PFSK-1 (cell line): ENCODE data around the gene ZAP70.

ENCODE experiments used
- FOXP2 ChIP-seq: optimal IDR thresholded peaks from 2 replicates; pipeline ENCODE3; 2011; ENCODE audit warnings: borderline replicate concordance, control low read depth, inconsistent platforms; ENCODE audit not compliant: insufficient read depth; ENCODE audit errors: extremely low read length, extremely low read depth
- POLR2AphosphoS5 ChIP-seq: IDR thresholded peaks from 2 replicates; pipeline ENCODE4 v1.6.1; 2012; ENCODE audit warnings: low read depth, mild to moderate bottlenecking, control low read depth, low read length, moderate library complexity
- REST ChIP-seq, 2 experiments: IDR thresholded peaks; 2 replicates each; pipeline versions ENCODE4 v1.6.1 to v1.8.0; 2011 to 2012; ENCODE audit warnings: low read depth in 2 of 2, low read length in 2 of 2, control low read depth in 1 of 2, inconsistent platforms in 1 of 2, mild to moderate bottlenecking in 1 of 2, moderate library complexity in 1 of 2; ENCODE audit not compliant: insufficient read depth in 1 of 2
- SIN3A ChIP-seq: IDR thresholded peaks from 2 replicates; pipeline ENCODE4 v1.6.1; 2012; ENCODE audit warnings: mild to moderate bottlenecking, low read length, moderate library complexity, borderline replicate concordance; ENCODE audit not compliant: insufficient read depth
- TAF1 ChIP-seq: IDR thresholded peaks from 2 replicates; pipeline ENCODE4 v1.6.1; 2012; ENCODE audit warnings: low read length, control low read depth, borderline replicate concordance; ENCODE audit not compliant: insufficient read depth

ZAP70 gene

GRCh38 chr2:97678298-97678697 is 35.1 kb upstream of the ZAP70 start:
- TF ChIP-seq REST (IDR thresholded peaks at IDR 0.05; ENCODE audit: insufficient read depth in 1 of 2, low read depth in 2 of 2, low read length in 2 of 2) (no peak), POLR2AphosphoS5 (no peak), SIN3A (no peak), FOXP2 (no peak), TAF1 (no peak)

- TF ChIP-seq POLR2AphosphoS5 (no peak), FOXP2 (no peak), REST (IDR thresholded peaks at IDR 0.05; ENCODE audit: insufficient read depth in 1 of 2, low read depth in 2 of 2, low read length in 2 of 2) (no peak), SIN3A (no peak), TAF1 (no peak)
Measured at GRCh38 chr2:97688062-97688827, 25.1 kb upstream of the ZAP70 start.

GRCh38 chr2:97691166-97691565 is 22.2 kb upstream of the ZAP70 start:
- TF ChIP-seq TAF1 (no peak), POLR2AphosphoS5 (no peak), FOXP2 (no peak), REST (IDR thresholded peaks at IDR 0.05; ENCODE audit: insufficient read depth in 1 of 2, low read depth in 2 of 2, low read length in 2 of 2) (no peak), SIN3A (no peak)

GRCh38 chr2:97693476-97693875 is 19.9 kb upstream of the ZAP70 start:
- TF ChIP-seq FOXP2 (no peak), POLR2AphosphoS5 (no peak), REST (IDR thresholded peaks at IDR 0.05; ENCODE audit: insufficient read depth in 1 of 2, low read depth in 2 of 2, low read length in 2 of 2) (no peak), SIN3A (no peak), TAF1 (no peak)
